Subcutaneous abdominal adipose tissue (tissue), 5 donors: ENCODE results near the gene EHF.

Source experiments
- H3K27ac ChIP-seq: one replicate; pipeline ENCODE4 v1.7.0; 2013; ENCODE audit warnings: low read depth, mild to moderate bottlenecking, inconsistent platforms, low read length, moderate library complexity
- H3K27me3 ChIP-seq, 5 donors: one replicate each; pipeline ENCODE4 v1.7.0; 2013; ENCODE audit warnings: low read length in 5 of 5, inconsistent platforms in 1 of 5; ENCODE audit not compliant: control insufficient read depth in 5 of 5, insufficient read depth in 4 of 5
- H3K36me3 ChIP-seq, 5 donors: one replicate each; pipeline ENCODE4 v1.7.0; 2013; ENCODE audit warnings: low read length in 5 of 5; ENCODE audit not compliant: control insufficient read depth in 5 of 5, insufficient read depth in 5 of 5
- H3K4me1 ChIP-seq, 5 donors: one replicate each; pipeline ENCODE4 v1.7.0; 2013; ENCODE audit warnings: low read length in 5 of 5, mild to moderate bottlenecking in 3 of 5, moderate library complexity in 1 of 5; ENCODE audit not compliant: control insufficient read depth in 5 of 5, insufficient read depth in 5 of 5
- H3K4me3 ChIP-seq, 5 donors: one replicate each; pipeline ENCODE4 v1.7.0; 2013; ENCODE audit warnings: low read length in 5 of 5, low read depth in 1 of 5
- H3K9ac ChIP-seq, 5 donors: one replicate each; pipeline ENCODE4 v1.7.0; 2013; ENCODE audit warnings: low read length in 5 of 5, mild to moderate bottlenecking in 4 of 5, moderate library complexity in 3 of 5
- H3K9me3 ChIP-seq, 5 donors: one replicate each; pipeline ENCODE4 v1.7.0; 2013; ENCODE audit warnings: low read length in 5 of 5; ENCODE audit not compliant: control insufficient read depth in 5 of 5
- donor health status: healthy.
- donor health status: healthy.
- donor health status: healthy.
- donor health status: healthy.
- donor health status: healthy.

The EHF gene

GRCh38 chr11:34641456-34641855 is 20.6 kb downstream of the EHF start:
- Histone ChIP-seq H3K4me3 (no peak overlapping the region), H3K27ac (no peak overlapping the region), H3K27me3 (no peaks in the 10 kb centered on the region), H3K36me3 (no peaks in the 10 kb centered on the region), H3K9ac (no peak overlapping the region), H3K9me3 (no peaks in the 10 kb centered on the region), H3K4me1 (peaks cover 0 to 30% (median 21%) of the 10 kb centered on the region in 5 donors)

- H3K27ac ChIP-seq = no peak overlapping the region
- H3K36me3 ChIP-seq = no peaks in the 10 kb centered on the region
- H3K4me1 ChIP-seq = peaks cover 0 to 29% (median 21%) of the 10 kb centered on the region in 5 donors
- H3K9ac ChIP-seq = no peak overlapping the region
- H3K9me3 ChIP-seq = no peaks in the 10 kb centered on the region
- H3K27me3 ChIP-seq = no peaks in the 10 kb centered on the region
- H3K4me3 ChIP-seq = no peak overlapping the region
These were observed 21.2 kb downstream of the EHF start for GRCh38 chr11:34642001-34642554.

- Histone ChIP-seq H3K9ac (no peak overlapping the region), H3K27me3 (no peaks in the 10 kb centered on the region), H3K4me1 (peaks cover 0 to 24% (median 18%) of the 10 kb centered on the region in 5 donors), H3K9me3 (no peaks in the 10 kb centered on the region), H3K27ac (no peak overlapping the region), H3K4me3 (no peak overlapping the region), H3K36me3 (no peaks in the 10 kb centered on the region)
These were observed 22.0 kb downstream of the EHF start for GRCh38 chr11:34642873-34643272.

GRCh38 chr11:34643311-34643710 is 22.4 kb downstream of the EHF start:
- H3K9me3 ChIP-seq = no peaks in the 10 kb centered on the region
- H3K9ac ChIP-seq = no peak overlapping the region
- H3K27ac ChIP-seq = no peak overlapping the region
- H3K36me3 ChIP-seq = no peaks in the 10 kb centered on the region
- no peak overlapping the region for H3K4me3 ChIP-seq
- H3K4me1 ChIP-seq = peaks cover 0 to 24% (median 18%) of the 10 kb centered on the region in 5 donors
- H3K27me3 ChIP-seq = no peaks in the 10 kb centered on the region

- Histone ChIP-seq H3K4me1 (peaks cover 0 to 24% (median 18%) of the 10 kb centered on the region in 5 donors), H3K4me3 (no peak overlapping the region)
These were observed 23.0 kb downstream of the EHF start for GRCh38 chr11:34643846-34644245.

GRCh38 chr11:34644669-34645406 is 23.9 kb downstream of the EHF start:
- Histone ChIP-seq H3K4me3 (no peak overlapping the region), H3K36me3 (no peaks in the 10 kb centered on the region), H3K27me3 (no peaks in the 10 kb centered on the region), H3K9ac (no peak overlapping the region), H3K27ac (no peak overlapping the region), H3K4me1 (peaks cover 0 to 26% (median 21%) of the 10 kb centered on the region in 5 donors), H3K9me3 (no peaks in the 10 kb centered on the region)

More at GRCh38 chr11:34643846-34644245, 23.0 kb downstream of the EHF start:
- no peak overlapping the region for H3K9ac ChIP-seq
- no peaks in the 10 kb centered on the region for H3K27me3 ChIP-seq
- no peaks in the 10 kb centered on the region for H3K36me3 ChIP-seq
- no peaks in the 10 kb centered on the region for H3K9me3 ChIP-seq
- H3K27ac ChIP-seq = no peak overlapping the region

- H3K4me3 ChIP-seq = no peak overlapping the region
- H3K27ac ChIP-seq = no peak overlapping the region
- no peaks in the 10 kb centered on the region for H3K9me3 ChIP-seq
- H3K9ac ChIP-seq = no peak overlapping the region
- no peaks in the 10 kb centered on the region for H3K36me3 ChIP-seq
- peaks cover 0 to 20% (median 5%) of the 10 kb centered on the region in 5 donors for H3K4me1 ChIP-seq
- no peaks in the 10 kb centered on the region for H3K27me3 ChIP-seq
These were observed 25.5 kb downstream of the EHF start for GRCh38 chr11:34646431-34646830.

GRCh38 chr11:34647131-34647530 is 26.2 kb downstream of the EHF start:
- H3K4me1 ChIP-seq = peaks cover 0 to 14% (median under 1%) of the 10 kb centered on the region in 5 donors
- H3K36me3 ChIP-seq = no peaks in the 10 kb centered on the region
- no peaks in the 10 kb centered on the region for H3K27me3 ChIP-seq
- no peak overlapping the region for H3K4me3 ChIP-seq
- H3K9me3 ChIP-seq = no peaks in the 10 kb centered on the region
- no peak overlapping the region for H3K27ac ChIP-seq
- H3K9ac ChIP-seq = no peak overlapping the region

- H3K27ac ChIP-seq = no peak overlapping the region
- no peak overlapping the region for H3K4me3 ChIP-seq
- H3K27me3 ChIP-seq = no peaks in the 10 kb centered on the region
- H3K9ac ChIP-seq = no peak overlapping the region
- H3K36me3 ChIP-seq = no peaks in the 10 kb centered on the region
- H3K4me1 ChIP-seq = peaks cover 0 to 18% (median 5%) of the 10 kb centered on the region in 5 donors
- no peaks in the 10 kb centered on the region for H3K9me3 ChIP-seq
These were observed 26.6 kb downstream of the EHF start for GRCh38 chr11:34647532-34647931.

GRCh38 chr11:34648036-34648435 is 27.1 kb downstream of the EHF start:
- H3K36me3 ChIP-seq = no peaks in the 10 kb centered on the region
- H3K9me3 ChIP-seq = no peaks in the 10 kb centered on the region
- no peak overlapping the region for H3K27ac ChIP-seq
- H3K4me3 ChIP-seq = no peak overlapping the region
- peaks cover 0 to 23% (median 9%) of the 10 kb centered on the region in 5 donors for H3K4me1 ChIP-seq
- H3K27me3 ChIP-seq = no peaks in the 10 kb centered on the region
- H3K9ac ChIP-seq = no peak overlapping the region
